ENCODE data around the gene OR2T35. TPM values are rescaled to one million over a fixed set of nuclear protein-coding genes. Genes with fewer than 3 reads are reported as not detected.
"Not testable (repeated sequence)": the region's sequence is repeated elsewhere in the genome, so short reads cannot be mapped to it uniquely, and the experiment has no call there.

Gene OR2T35
- total RNA-seq, 1 donor from 2014 or later = not detected

GRCh38 chr1:248670003-248670402 lies 24.9 kb upstream of the OR2T35 start:
- Histone ChIP-seq H3K4me1 (ENCODE audit: insufficient read depth, low read length) (no peaks in the 10 kb centered on the region), H3K36me3 (ENCODE audit: insufficient read depth, low read length) (no peaks in the 10 kb centered on the region), H3K9me3 (ENCODE audit: insufficient read depth, low read depth, low read length) (peaks cover 3% of the 10 kb centered on the region), H3K4me3 (ENCODE audit: insufficient read depth, low read depth, low read length) (no peak overlapping the region), H2AFZ (ENCODE audit: low read depth, low read length) (no peak overlapping the region), H3K27me3 (ENCODE audit: insufficient read depth, low read length) (no peaks in the 10 kb centered on the region), H3K4me2 (ENCODE audit: low read length) (no peak overlapping the region), H4K20me1 (ENCODE audit: insufficient read depth, low read length) (no peaks in the 10 kb centered on the region), H3K27ac (ENCODE audit: low read depth, low read length) (no peak overlapping the region), H3K9ac (ENCODE audit: low read length) (no peak overlapping the region), H3K79me2 (ENCODE audit: insufficient read depth, low read length) (no peaks in the 10 kb centered on the region)
- H3K27me3 Mint-ChIP-seq (ENCODE audit: low read depth, unreplicated experiment) = no peaks in the 10 kb centered on the region
- H3K36me3 Mint-ChIP-seq (ENCODE audit: low read depth, unreplicated experiment) = no peaks in the 10 kb centered on the region
- no peak overlapping the region for H3K27ac Mint-ChIP-seq (ENCODE audit: unreplicated experiment)
- no peaks in the 10 kb centered on the region for H3K9me3 Mint-ChIP-seq (ENCODE audit: unreplicated experiment)
- TF ChIP-seq CTCF (IDR thresholded peaks at IDR 0.05; ENCODE audit: insufficient read depth, low read depth, low read length) (no peak), EZH2 (IDR thresholded peaks at IDR 0.05; ENCODE audit: insufficient read depth, low read length) (no peak)
- H3K4me3 Mint-ChIP-seq (ENCODE audit: unreplicated experiment) = no peak overlapping the region
- DNase-seq (ENCODE audit: low read depth) = peak; percentile 1
- FAIRE-seq = no peak
- H3K4me1 Mint-ChIP-seq (ENCODE audit: low read depth, unreplicated experiment) = no peaks in the 10 kb centered on the region

- H3K9me3 Mint-ChIP-seq (ENCODE audit: unreplicated experiment) = peaks cover 19% of the 10 kb centered on the region
Measured at GRCh38 chr1:248663453-248664328, 18.6 kb upstream of the OR2T35 start.

DNA sequence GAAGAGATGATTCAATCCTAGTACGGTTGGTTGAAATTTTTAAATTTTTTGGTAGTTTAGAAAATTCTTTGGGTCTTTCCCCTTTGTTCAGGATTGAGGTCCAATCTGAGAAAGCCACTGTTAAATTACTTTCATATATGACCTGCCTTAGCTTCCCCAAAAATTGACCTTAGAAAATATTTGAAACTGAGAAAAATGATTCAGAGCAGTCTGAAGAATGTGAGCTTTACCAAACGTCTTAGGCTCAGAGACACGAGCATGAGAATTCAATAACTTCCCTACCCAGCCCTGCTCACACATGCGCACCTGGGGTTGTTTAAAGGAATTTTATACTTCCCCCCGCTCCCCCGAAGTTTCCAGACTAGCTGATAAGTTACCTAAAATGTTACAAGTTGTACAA lies 11.7 kb upstream of the OR2T35 start:
- not testable (repeated sequence) for H3K36me3 Mint-ChIP-seq (ENCODE audit: low read depth, unreplicated experiment); H3K4me2 ChIP-seq (ENCODE audit: low read length); H3K36me3 ChIP-seq (ENCODE audit: insufficient read depth, low read length); H3K27ac ChIP-seq (ENCODE audit: low read depth, low read length); H3K27me3 ChIP-seq (ENCODE audit: insufficient read depth, low read length); H3K79me2 ChIP-seq (ENCODE audit: insufficient read depth, low read length); H3K27ac Mint-ChIP-seq (ENCODE audit: unreplicated experiment); H4K20me1 ChIP-seq (ENCODE audit: insufficient read depth, low read length); FAIRE-seq; DNase-seq (ENCODE audit: low read depth); H3K9me3 Mint-ChIP-seq (ENCODE audit: unreplicated experiment); H2AFZ ChIP-seq (ENCODE audit: low read depth, low read length); H3K4me1 ChIP-seq (ENCODE audit: insufficient read depth, low read length); H3K4me3 ChIP-seq (ENCODE audit: insufficient read depth, low read depth, low read length); H3K27me3 Mint-ChIP-seq (ENCODE audit: low read depth, unreplicated experiment); H3K4me1 Mint-ChIP-seq (ENCODE audit: low read depth, unreplicated experiment); H3K9me3 ChIP-seq (ENCODE audit: insufficient read depth, low read depth, low read length); H3K4me3 Mint-ChIP-seq (ENCODE audit: unreplicated experiment); H3K9ac ChIP-seq (ENCODE audit: low read length)

More at GRCh38 chr1:248663453-248664328, 18.6 kb upstream of the OR2T35 start:
- H3K27ac ChIP-seq (ENCODE audit: low read depth, low read length); H3K4me1 ChIP-seq (ENCODE audit: insufficient read depth, low read length); H3K4me3 ChIP-seq (ENCODE audit: insufficient read depth, low read depth, low read length); H3K4me1 Mint-ChIP-seq (ENCODE audit: low read depth, unreplicated experiment); DNase-seq (ENCODE audit: low read depth); H4K20me1 ChIP-seq (ENCODE audit: insufficient read depth, low read length); H3K4me3 Mint-ChIP-seq (ENCODE audit: unreplicated experiment); H3K27me3 ChIP-seq (ENCODE audit: insufficient read depth, low read length); H2AFZ ChIP-seq (ENCODE audit: low read depth, low read length); H3K9me3 ChIP-seq (ENCODE audit: insufficient read depth, low read depth, low read length); H3K79me2 ChIP-seq (ENCODE audit: insufficient read depth, low read length); H3K36me3 ChIP-seq (ENCODE audit: insufficient read depth, low read length); H3K36me3 Mint-ChIP-seq (ENCODE audit: low read depth, unreplicated experiment); H3K27ac Mint-ChIP-seq (ENCODE audit: unreplicated experiment); H3K27me3 Mint-ChIP-seq (ENCODE audit: low read depth, unreplicated experiment); H3K9ac ChIP-seq (ENCODE audit: low read length); H3K4me2 ChIP-seq (ENCODE audit: low read length); FAIRE-seq: not testable (repeated sequence)

GRCh38 chr1:248655354-248655753 lies 10.3 kb upstream of the OR2T35 start, which contains the start of gene OR2T27:
TSS of gene OR2T27 (minus strand) at chr1:248655528. CDS start at chr1:248650884, 4,644 bp downstream.
- H3K27me3 ChIP-seq (ENCODE audit: insufficient read depth, low read length); H3K4me1 ChIP-seq (ENCODE audit: insufficient read depth, low read length); H3K79me2 ChIP-seq (ENCODE audit: insufficient read depth, low read length); H3K4me3 ChIP-seq (ENCODE audit: insufficient read depth, low read depth, low read length); FAIRE-seq; H3K36me3 Mint-ChIP-seq (ENCODE audit: low read depth, unreplicated experiment); H3K27ac ChIP-seq (ENCODE audit: low read depth, low read length); H3K4me3 Mint-ChIP-seq (ENCODE audit: unreplicated experiment); H3K9me3 Mint-ChIP-seq (ENCODE audit: unreplicated experiment); H3K9ac ChIP-seq (ENCODE audit: low read length); H3K4me1 Mint-ChIP-seq (ENCODE audit: low read depth, unreplicated experiment); H3K9me3 ChIP-seq (ENCODE audit: insufficient read depth, low read depth, low read length); H3K36me3 ChIP-seq (ENCODE audit: insufficient read depth, low read length); H3K27me3 Mint-ChIP-seq (ENCODE audit: low read depth, unreplicated experiment); H3K4me2 ChIP-seq (ENCODE audit: low read length); DNase-seq (ENCODE audit: low read depth); H3K27ac Mint-ChIP-seq (ENCODE audit: unreplicated experiment); H2AFZ ChIP-seq (ENCODE audit: low read depth, low read length); H4K20me1 ChIP-seq (ENCODE audit: insufficient read depth, low read length): not testable (repeated sequence)

DNA sequence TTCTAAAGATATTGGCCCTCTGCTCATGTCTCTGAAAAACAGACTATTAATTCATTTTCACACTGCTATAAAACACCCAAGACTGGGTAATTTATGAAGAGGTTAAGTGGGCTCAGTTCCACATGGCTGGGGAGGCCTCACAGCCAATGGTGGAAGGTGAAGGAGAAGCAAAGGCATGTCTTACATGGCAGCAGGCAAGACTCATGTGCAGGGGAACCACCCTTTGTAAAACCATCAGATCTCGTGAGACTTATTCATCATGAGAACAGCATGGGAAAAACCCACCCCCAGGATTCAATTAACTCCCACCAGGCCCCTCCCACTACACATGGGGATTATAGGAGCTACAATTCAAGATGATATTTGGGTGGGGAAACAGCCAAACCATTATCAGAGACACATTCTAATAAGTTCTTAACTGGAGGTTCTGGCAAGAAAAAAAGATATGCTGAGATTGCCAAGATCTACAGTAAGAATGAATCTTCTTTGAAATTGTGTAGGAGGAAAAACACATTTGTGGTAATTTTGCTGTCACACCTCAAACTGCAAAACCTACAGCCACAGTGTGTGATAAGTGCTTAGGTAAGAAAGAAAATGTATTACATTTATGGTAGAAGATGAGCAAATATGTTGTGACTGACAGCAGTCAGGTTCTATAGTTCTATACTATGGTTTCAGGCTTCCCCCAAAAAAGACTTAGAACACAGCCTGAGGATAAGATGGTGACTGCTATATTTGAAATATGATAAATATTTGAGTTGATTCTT lies 3.9 kb upstream of the OR2T35 start:
- not testable (repeated sequence) for H3K27ac Mint-ChIP-seq (ENCODE audit: unreplicated experiment); DNase-seq (ENCODE audit: low read depth); H3K4me1 ChIP-seq (ENCODE audit: insufficient read depth, low read length); H3K4me3 ChIP-seq (ENCODE audit: insufficient read depth, low read depth, low read length); H3K9me3 Mint-ChIP-seq (ENCODE audit: unreplicated experiment); H3K36me3 Mint-ChIP-seq (ENCODE audit: low read depth, unreplicated experiment); H3K4me2 ChIP-seq (ENCODE audit: low read length); H3K27me3 ChIP-seq (ENCODE audit: insufficient read depth, low read length); H4K20me1 ChIP-seq (ENCODE audit: insufficient read depth, low read length); H3K79me2 ChIP-seq (ENCODE audit: insufficient read depth, low read length); H2AFZ ChIP-seq (ENCODE audit: low read depth, low read length); H3K9ac ChIP-seq (ENCODE audit: low read length); H3K9me3 ChIP-seq (ENCODE audit: insufficient read depth, low read depth, low read length); H3K27ac ChIP-seq (ENCODE audit: low read depth, low read length); H3K36me3 ChIP-seq (ENCODE audit: insufficient read depth, low read length); FAIRE-seq; H3K27me3 Mint-ChIP-seq (ENCODE audit: low read depth, unreplicated experiment); H3K4me3 Mint-ChIP-seq (ENCODE audit: unreplicated experiment); H3K4me1 Mint-ChIP-seq (ENCODE audit: low read depth, unreplicated experiment)
